SU-DHL-6 (cell line): Measurements from ENCODE around the gene IGSF22.

Experiments
- H2AFZ ChIP-seq: fragments of 200-600 bp; sonication (generic); 2 replicates; pipeline ENCODE4 v1.6.1; 2014; ENCODE audit warnings: low read depth, mild to moderate bottlenecking, moderate library complexity, mixed read lengths, antibody characterized with exemption, low read length; ENCODE audit not compliant: severe bottlenecking
- H3F3A ChIP-seq: fragments of 200-600 bp; shearing (Covaris generic); 2 replicates; pipeline ENCODE4 v1.6.0; 2016; ENCODE audit warnings: antibody characterized with exemption, mild to moderate bottlenecking; ENCODE audit not compliant: insufficient read depth
- H3K27ac ChIP-seq: fragments of 200-600 bp; sonication (generic); 2 replicates; pipeline ENCODE4 v1.5.1; 2016; ENCODE audit warnings: low read depth, mild to moderate bottlenecking, low read length, moderate library complexity, mixed read lengths
- H3K27me3 ChIP-seq: fragments of 200-600 bp; sonication (generic), shearing (Covaris generic); 2 replicates; pipeline ENCODE4 v1.6.0; 2014; ENCODE audit warnings: mild to moderate bottlenecking, low read length
- H3K36me3 ChIP-seq: fragments of 200-600 bp; sonication (generic); 2 replicates; pipeline ENCODE4 v1.6.1; 2014; ENCODE audit warnings: mild to moderate bottlenecking, low read length, mixed read lengths
- H3K4me2 ChIP-seq: fragments of 300-600, 200-600 bp; shearing (Covaris generic), sonication (generic); 2 replicates; pipeline ENCODE4 v1.6.0; 2014; ENCODE audit warnings: low read length, low read depth, mild to moderate bottlenecking; ENCODE audit not compliant: poor library complexity, severe bottlenecking
- H3K4me3 ChIP-seq: fragments of 200-600 bp; sonication (generic); 2 replicates; pipeline ENCODE4 v1.5.1; 2014; ENCODE audit warnings: antibody characterized with exemption, low read length, mild to moderate bottlenecking, mixed read lengths; ENCODE audit not compliant: insufficient read depth, poor library complexity, severe bottlenecking
- H3K79me2 ChIP-seq: fragments of 200-600 bp; sonication (generic); 2 replicates; pipeline ENCODE4 v1.6.1; 2014; ENCODE audit warnings: mild to moderate bottlenecking, low read length, moderate library complexity; ENCODE audit not compliant: insufficient read depth
- H3K9ac ChIP-seq: fragments of 200-600 bp; sonication (generic); 2 replicates; pipeline ENCODE4 v1.7.0; 2014; ENCODE audit warnings: mild to moderate bottlenecking, low read length
- H3K9me2 ChIP-seq: fragments of 200-600 bp; sonication (generic); replicated peaks from 2 replicates; pipeline ENCODE4 v1.6.1; 2014; ENCODE audit warnings: low read length; ENCODE audit not compliant: insufficient read depth
- H3K9me3 ChIP-seq: fragments of 200-600 bp; sonication (generic); 2 replicates; pipeline ENCODE4 v1.6.1; 2014; ENCODE audit warnings: low read length, mixed read lengths; ENCODE audit not compliant: insufficient read depth
- H4K20me1 ChIP-seq: fragments of 200-600 bp; sonication (generic); 2 replicates; pipeline ENCODE4 v1.6.1; 2014; ENCODE audit warnings: low read depth, mild to moderate bottlenecking, antibody characterized with exemption, low read length, moderate library complexity, mixed read lengths
- CTCF ChIP-seq: fragments of 200-600 bp; sonication (generic); IDR thresholded peaks from one replicate; pipeline ENCODE4 v1.5.1; 2017; ENCODE audit warnings: antibody characterized with exemption, mild to moderate bottlenecking, low read length, moderate library complexity; ENCODE audit not compliant: insufficient read depth, poor library complexity, severe bottlenecking
- EZH2phosphoT487 ChIP-seq: fragments of 200-600 bp; sonication (generic), shearing (Covaris generic); conservative IDR thresholded peaks from 2 replicates; pipeline ENCODE4 v1.6.1; 2018; ENCODE audit warnings: mild to moderate bottlenecking, antibody characterized with exemption, low read length, moderate library complexity, mixed read lengths

Gene IGSF22

GRCh38 chr11:18739685-18740084 lies 13.7 kb upstream of the IGSF22 start:
- H3K9me3 ChIP-seq: no peaks in the 10 kb centered on the region
- H4K20me1 ChIP-seq: no peaks in the 10 kb centered on the region
- no peaks in the 10 kb centered on the region for H3K36me3 ChIP-seq
- no peak overlapping the region for H3K4me2 ChIP-seq
- TF ChIP-seq EZH2phosphoT487: no peak
- TF ChIP-seq CTCF: no peak
- H3K27ac ChIP-seq: no peak overlapping the region
- H2AFZ ChIP-seq: no peak overlapping the region
- H3K9me2 ChIP-seq: no peaks in the 10 kb centered on the region
- no peak overlapping the region for H3K4me3 ChIP-seq
- H3K27me3 ChIP-seq: no peaks in the 10 kb centered on the region
- H3F3A ChIP-seq: no peaks in the 10 kb centered on the region
- H3K9ac ChIP-seq: no peak overlapping the region
- no peaks in the 10 kb centered on the region for H3K79me2 ChIP-seq

GRCh38 chr11:18737642-18738041 lies 11.7 kb upstream of the IGSF22 start:
- no peak for TF ChIP-seq CTCF
- no peak for TF ChIP-seq EZH2phosphoT487
- no peak overlapping the region for H3K4me2 ChIP-seq
- no peaks in the 10 kb centered on the region for H3K27me3 ChIP-seq
- H3K36me3 ChIP-seq: no peaks in the 10 kb centered on the region
- H4K20me1 ChIP-seq: no peaks in the 10 kb centered on the region
- H3K9ac ChIP-seq: no peak overlapping the region
- H3F3A ChIP-seq: no peaks in the 10 kb centered on the region
- H3K4me3 ChIP-seq: no peak overlapping the region
- no peaks in the 10 kb centered on the region for H3K9me2 ChIP-seq
- H3K79me2 ChIP-seq: no peaks in the 10 kb centered on the region
- H3K9me3 ChIP-seq: no peaks in the 10 kb centered on the region
- no peak overlapping the region for H2AFZ ChIP-seq
- H3K27ac ChIP-seq: no peak overlapping the region

- Histone ChIP-seq H3K79me2 (no peaks in the 10 kb centered on the region), H4K20me1 (no peaks in the 10 kb centered on the region), H3K9ac (no peak overlapping the region), H3K9me2 (no peaks in the 10 kb centered on the region), H3K36me3 (no peaks in the 10 kb centered on the region), H3F3A (no peaks in the 10 kb centered on the region), H3K27ac (no peak overlapping the region), H2AFZ (no peak overlapping the region), H3K4me3 (no peak overlapping the region), H3K27me3 (no peaks in the 10 kb centered on the region), H3K9me3 (no peaks in the 10 kb centered on the region), H3K4me2 (no peak overlapping the region)
- TF ChIP-seq EZH2phosphoT487 (no peak), CTCF (no peak)
Observed at GRCh38 chr11:18736590-18737148, 10.7 kb upstream of the IGSF22 start.
